HepG2 (cell line): Measurements from ENCODE around the gene GDF7. TPM values are rescaled to one million over a fixed set of nuclear protein-coding genes. Genes with fewer than 3 reads are reported as not detected.
A peak's percentile ranks its signal among the peaks of the same experiment; 100 is the strongest.

Experiments
- ATAC-seq: fragments of 200-7000 bp; cut with Tn5 transposase; 3 replicates; pipeline ENCODE4 v1.9.1; 2020; ENCODE audit warnings: mild to moderate bottlenecking, moderate library complexity
- BruUV-seq: library from RNA; stranded (reverse); fragments of 400-500 nt; replicated peaks from 2 replicates; lab custom pipeline; 2021; lab: Mats Ljungman, UMichigan
- CTCF ChIA-PET: fragments of 300-600 bp; formaldehyde crosslinking; extraction: SDS; loops from one replicate; lab custom pipeline; 2021; ENCODE audit warnings: low total read pairs, inconsistent platforms, low intra/inter-chr PET ratio; lab: Yijun Ruan, JAX
- POLR2A ChIA-PET: fragments of 350-600 bp; sonication (Branson Sonifier 250); formaldehyde crosslinking; loops from one replicate; lab custom pipeline; 2020; ENCODE audit warnings: antibody characterized with exemption, inconsistent platforms; lab: Yijun Ruan, JAX
- DNase-seq: peaks from one replicate; pipeline ENCODE4 v3.0.0-alpha.2; 2015; ENCODE audit warnings: low spot score
- FAIRE-seq: peaks from 3 replicates; lab custom pipeline; 2011; peaks lifted over from hg19 to GRCh38; lab: Jason Lieb, UNC
- H2AFZ ChIP-seq: one replicate; pipeline ENCODE4 v1.6.1; 2011; ENCODE audit warnings: low read length, inconsistent platforms
- H3K27ac ChIP-seq: fragments of 300-600 bp; 3 replicates; pipeline ENCODE4 v1.8.0; 2011; ENCODE audit warnings: mixed run types, mild to moderate bottlenecking, mixed read lengths, low read length, inconsistent platforms; ENCODE audit not compliant: insufficient read depth; ENCODE audit errors: extremely low read length
- H3K27me3 ChIP-seq, 2 experiments: fragments of 200-600 bp in 1 of 2; 2 replicates in 1 of 2; 3 replicates in 1 of 2; pipeline versions ENCODE4 v1.6.0 to v1.8.0; 2011; ENCODE audit warnings: low read length in 2 of 2, mild to moderate bottlenecking in 2 of 2, moderate library complexity in 2 of 2, inconsistent platforms in 1 of 2; ENCODE audit not compliant: insufficient read depth in 2 of 2, control insufficient read depth in 1 of 2
- H3K36me3 ChIP-seq, 2 experiments: fragments of 200-600 bp in 1 of 2; replicated peaks in 1 of 2; 2 replicates in 1 of 2; 3 replicates in 1 of 2; pipeline versions ENCODE4 v1.5.1 to v1.8.0; 2011; ENCODE audit warnings: low read length in 2 of 2, inconsistent platforms in 1 of 2; ENCODE audit not compliant: insufficient read depth in 2 of 2, control insufficient read depth in 1 of 2
- H3K4me1 ChIP-seq: 2 replicates; pipeline ENCODE4 v1.5.1; 2012; ENCODE audit warnings: low read length, inconsistent platforms; ENCODE audit not compliant: insufficient read depth
- H3K4me2 ChIP-seq: 2 replicates; pipeline ENCODE4 v1.6.0; 2011; ENCODE audit warnings: low read depth, low read length, inconsistent platforms
- H3K4me3 ChIP-seq, 3 experiments: fragments of 200-600 bp in 1 of 3; sonication (generic), shearing (Covaris generic) in 1 of 3; replicated peaks in 1 of 3; 2 replicates each; pipeline ENCODE4 v1.5.1; 2011 to 2016; ENCODE audit warnings: low read length in 3 of 3, inconsistent platforms in 2 of 3, low read depth in 2 of 3, mild to moderate bottlenecking in 2 of 3, control low read depth in 1 of 3, mixed read lengths in 1 of 3; ENCODE audit not compliant: insufficient read depth in 1 of 3
- H3K79me2 ChIP-seq: one replicate; pipeline ENCODE4 v1.6.1; 2011; ENCODE audit warnings: low read length, inconsistent platforms; ENCODE audit not compliant: insufficient read depth
- H3K9ac ChIP-seq: 2 replicates; pipeline ENCODE4 v1.6.0; 2011; ENCODE audit warnings: mild to moderate bottlenecking, low read depth, low read length, inconsistent platforms; ENCODE audit not compliant: insufficient read depth
- H3K9me3 ChIP-seq: 2 replicates; pipeline ENCODE4 v1.5.1; 2012; ENCODE audit warnings: mild to moderate bottlenecking, low read length
- H4K20me1 ChIP-seq: 2 replicates; pipeline ENCODE4 v1.6.0; 2011; ENCODE audit warnings: inconsistent platforms, mild to moderate bottlenecking, low read length, moderate library complexity; ENCODE audit not compliant: insufficient read depth
- AGO2 ChIP-seq: fragments of 200-400 bp; formaldehyde crosslinking; optimal IDR thresholded peaks from 2 replicates; pipeline ENCODE3; 2017; ENCODE audit warnings: mild to moderate bottlenecking, low read depth, low read length, moderate library complexity
- CENPT ChIP-seq: sonication (generic); formaldehyde crosslinking; IDR thresholded peaks from 2 replicates; pipeline ENCODE4 v1.8.0; 2022; ENCODE audit warnings: low read depth, mild to moderate bottlenecking, moderate library complexity, missing genetic modification reagents
- EED ChIP-seq: sonication (generic); formaldehyde crosslinking; IDR thresholded peaks from 2 replicates; pipeline ENCODE4 v1.5.0; 2020; ENCODE audit warnings: mild to moderate bottlenecking, missing genetic modification reagents
- GABPB1 ChIP-seq: IDR thresholded peaks from 2 replicates; pipeline ENCODE4 v1.6.1; 2016; ENCODE audit warnings: mild to moderate bottlenecking, missing genetic modification reagents, moderate library complexity, missing compliant biosample characterization
- HNRNPL ChIP-seq: fragments of 200-400 bp; formaldehyde crosslinking; IDR thresholded peaks from 2 replicates; pipeline ENCODE4 v1.6.1; 2017; ENCODE audit warnings: mild to moderate bottlenecking, low read depth, low read length
- STAG1 ChIP-seq: sonication (generic); formaldehyde crosslinking; IDR thresholded peaks from 2 replicates; pipeline ENCODE4 v1.4.0; 2020; ENCODE audit warnings: missing genetic modification reagents
- ZNF558 ChIP-seq: sonication (generic); formaldehyde crosslinking; IDR thresholded peaks from 2 replicates; pipeline ENCODE4 v1.9.0; 2022; ENCODE audit warnings: mild to moderate bottlenecking, missing genetic modification reagents, borderline replicate concordance
- ZNF646 ChIP-seq: sonication (generic); formaldehyde crosslinking; IDR thresholded peaks from 2 replicates; pipeline ENCODE4 v1.9.0; 2021; ENCODE audit warnings: mild to moderate bottlenecking, missing genetic modification reagents
- ZNF687 ChIP-seq: sonication (generic); formaldehyde crosslinking; IDR thresholded peaks from 2 replicates; pipeline ENCODE4 v1.5.1; 2020; ENCODE audit warnings: mild to moderate bottlenecking, missing genetic modification reagents, moderate library complexity
- WGBS: methylation state at CpG from one replicate; pipeline ENCODE4 v1.1.6; 2017; ENCODE audit warnings: low lambda C conversion rate; 5-methylcytosine and 5-hydroxymethylcytosine counted together
- in situ Hi-C: cut with HindIII; loops from 2 replicates; pipeline ENCODE4 v1.10.0; 2017; ENCODE audit warnings: low pct_unique_long_range_greater_than_20kb; ENCODE audit not compliant: extremely low pct_ligation_motif_present
- intact Hi-C: fragments of 100-400 bp; cut with micrococcal nuclease; formaldehyde crosslinking; loops from one replicate; pipeline ENCODE4 v1.10.0; 2022; ENCODE audit not compliant: unreplicated experiment
- polyA plus RNA-seq, 8 experiments: library from polyadenylated mRNA; depleted of rRNA in 3 of 8; stranded (reverse) in 7 of 8; unstranded in 1 of 8; fragments of >200 nt; fragmentation: Illumina TruSeq in 4 of 8; extraction: Trizol in 4 of 8; gene quantifications; 2 replicates each; pipeline versions ENCODE4 v1.2.1 to v1.2.3, GENCODE V29; 2011 to 2016; ENCODE audit warnings: low read depth in 4 of 8, missing spikeins in 1 of 8, mixed read lengths in 1 of 8; ENCODE audit not compliant: insufficient read depth in 1 of 8
- total RNA-seq, 5 experiments: library from RNA; depleted of rRNA; stranded (reverse); fragments of >200 nt; fragmentation: Illumina TruSeq; extraction: Trizol; gene quantifications; 2 replicates each; pipeline ENCODE4 v1.2.3, GENCODE V29; 2016; ENCODE audit warnings: low read depth in 1 of 5

GDF7 gene
- total and polyA plus RNA-seq, 2 of the 13 experiments (the other 11 are each of a cell fraction or from before 2014, with no cell fraction given), result 1.6 to 15.0 TPM

- Histone ChIP-seq H3K4me3 (no peak overlapping the region), H3K4me1 (peaks cover 57% of the 10 kb centered on the region), H3K36me3 (peaks cover 0 to 1% of the 10 kb centered on the region in 2 experiments; a peak in 1 of 5 replicates), H2AFZ (no peak overlapping the region), H3K4me2 (no peak overlapping the region), H3K27me3 (no peaks in the 10 kb centered on the region), H3K9me3 (no peaks in the 10 kb centered on the region), H3K9ac (peak overlapping the region; percentile 19), H4K20me1 (no peaks in the 10 kb centered on the region), H3K27ac (peak overlapping the region; percentile 3), H3K79me2 (no peaks in the 10 kb centered on the region)
- intact Hi-C loops (loop anchor here (2.0 kb wide), 2 partner anchors 41 to 55 kb away; no protein-coding TSS in a partner anchor), in situ Hi-C loops (no loop called here)
- POLR2A ChIA-PET, result interaction anchor here (1.0 to 3.7 kb wide), 24 partner anchors 9 to 223 kb away, joined by 3 to 84 read pairs (median 10); partner anchors contain the start of gene RHOB
- FAIRE-seq (no peak), DNase-seq (no peak), ATAC-seq (no peak)
- BruUV-seq, result no TSS peak
- 96% methylated on average over 17 of the region's 18 CpGs for WGBS
- TF ChIP-seq AGO2, result peak; percentile 30
- TF ChIP-seq ZNF558 (CRISPR knock-in tag), result no peak
- TF ChIP-seq GABPB1 (CRISPR knock-in tag), result peak; percentile 29; the same call in 1 of the 2 replicates
- TF ChIP-seq CENPT, result peak; percentile 39; the same call in 1 of the 2 replicates
- TF ChIP-seq STAG1 (CRISPR knock-in tag), result peak; percentile 9
- no peak for TF ChIP-seq ZNF646 (CRISPR knock-in tag)
- 0 out of 2 replicates have a peak, but pooled peaks have one; percentile 12 for TF ChIP-seq HNRNPL
- peak; percentile 57 for TF ChIP-seq ZNF687 (CRISPR knock-in tag)
- peak; percentile 79; the same call in 1 of the 2 replicates for TF ChIP-seq EED (CRISPR knock-in tag)
- CTCF ChIA-PET, result interaction anchor here (1.9 to 4.4 kb wide), 5 partner anchors 33 to 223 kb away, joined by 4 to 51 read pairs (median 18); no protein-coding TSS in a partner anchor
These were observed 33.0 kb upstream of the GDF7 start for GRCh38 chr2:20633794-20634506.
